ENCODE data around the gene CREG1. TPM values are rescaled to one million over a fixed set of nuclear protein-coding genes. Genes with fewer than 3 reads are reported as not detected.

The CREG1 gene
- total and polyA plus RNA-seq, 4 donors = 86.8 to 123 (median 95.8) TPM

DNA sequence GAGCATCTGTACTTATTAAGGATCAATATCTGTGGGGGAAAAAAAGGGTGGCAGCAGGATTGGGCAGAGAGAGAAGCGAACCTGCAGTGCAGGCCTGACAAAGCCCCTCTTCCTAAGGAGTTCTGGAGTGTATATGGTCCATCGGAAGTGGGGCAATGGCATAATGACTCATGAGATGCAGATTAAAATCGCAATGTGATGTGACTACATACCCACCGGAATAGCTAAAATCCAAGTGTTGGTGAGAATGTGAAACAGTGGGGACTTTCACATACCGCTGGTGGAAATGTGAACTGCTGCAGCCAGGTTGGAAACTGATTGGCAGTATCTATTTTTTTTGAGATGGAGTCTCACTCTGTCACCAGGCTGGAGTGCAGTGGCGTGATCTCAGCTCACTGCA is 8.2 kb upstream of the CREG1 start:
- no peaks in the 10 kb centered on the region for H3K36me3 ChIP-seq (ENCODE audit: control insufficient read depth in 4 of 4, insufficient read depth in 3 of 4, low read depth in 1 of 4, low read length in 3 of 4)
- H3K27me3 ChIP-seq (ENCODE audit: control insufficient read depth in 4 of 4, insufficient read depth in 4 of 4, low read length in 3 of 4) = no peaks in the 10 kb centered on the region
- DNase-seq (ENCODE audit: low spot score) = no peak
- no peak overlapping the region for H3K27ac ChIP-seq (ENCODE audit: low read depth in 1 of 2, low read length in 2 of 2)
- no peaks in the 10 kb centered on the region for H3K4me1 ChIP-seq (ENCODE audit: control insufficient read depth in 4 of 4, insufficient read depth in 4 of 4, low read length in 3 of 4)
- no peak overlapping the region for H3K9ac ChIP-seq (ENCODE audit: low read depth in 1 of 2, low read length in 2 of 2)
- WGBS = 91% methylated on average over 6 of the region's 6 CpGs
- H3K4me3 ChIP-seq (ENCODE audit: low read depth in 1 of 3, low read length in 3 of 3) = no peak overlapping the region
- TF ChIP-seq, protein P1, sequence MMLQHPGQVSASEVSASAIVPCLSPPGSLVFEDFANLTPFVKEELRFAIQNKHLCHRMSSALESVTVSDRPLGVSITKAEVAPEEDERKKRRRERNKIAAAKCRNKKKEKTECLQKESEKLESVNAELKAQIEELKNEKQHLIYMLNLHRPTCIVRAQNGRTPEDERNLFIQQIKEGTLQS (IDR thresholded peaks at IDR 0.05) = no peak
- TF ChIP-seq GABPA (IDR thresholded peaks at IDR 0.05 in 1 of 2, conservative IDR thresholded peaks at IDR 0.05 in 1 of 2) (no peak), JUND (IDR thresholded peaks at IDR 0.05) (no peak), NR2F2 (IDR thresholded peaks at IDR 0.05) (no peak), SP1 (IDR thresholded peaks at IDR 0.05) (no peak), FOXA1 (IDR thresholded peaks at IDR 0.05) (no peak), EGR1 (IDR thresholded peaks at IDR 0.05; ENCODE audit: low read depth in 2 of 2) (no peak), HNF4G (IDR thresholded peaks at IDR 0.05) (no peak), HNF4A (conservative IDR thresholded peaks at IDR 0.05) (no peak), YY1 (IDR thresholded peaks at IDR 0.05) (no peak)
- TF ChIP-seq, protein P2, sequence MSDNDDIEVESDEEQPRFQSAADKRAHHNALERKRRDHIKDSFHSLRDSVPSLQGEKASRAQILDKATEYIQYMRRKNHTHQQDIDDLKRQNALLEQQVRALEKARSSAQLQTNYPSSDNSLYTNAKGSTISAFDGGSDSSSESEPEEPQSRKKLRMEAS (IDR thresholded peaks at IDR 0.05) = no peak
- TF ChIP-seq, protein P3, sequence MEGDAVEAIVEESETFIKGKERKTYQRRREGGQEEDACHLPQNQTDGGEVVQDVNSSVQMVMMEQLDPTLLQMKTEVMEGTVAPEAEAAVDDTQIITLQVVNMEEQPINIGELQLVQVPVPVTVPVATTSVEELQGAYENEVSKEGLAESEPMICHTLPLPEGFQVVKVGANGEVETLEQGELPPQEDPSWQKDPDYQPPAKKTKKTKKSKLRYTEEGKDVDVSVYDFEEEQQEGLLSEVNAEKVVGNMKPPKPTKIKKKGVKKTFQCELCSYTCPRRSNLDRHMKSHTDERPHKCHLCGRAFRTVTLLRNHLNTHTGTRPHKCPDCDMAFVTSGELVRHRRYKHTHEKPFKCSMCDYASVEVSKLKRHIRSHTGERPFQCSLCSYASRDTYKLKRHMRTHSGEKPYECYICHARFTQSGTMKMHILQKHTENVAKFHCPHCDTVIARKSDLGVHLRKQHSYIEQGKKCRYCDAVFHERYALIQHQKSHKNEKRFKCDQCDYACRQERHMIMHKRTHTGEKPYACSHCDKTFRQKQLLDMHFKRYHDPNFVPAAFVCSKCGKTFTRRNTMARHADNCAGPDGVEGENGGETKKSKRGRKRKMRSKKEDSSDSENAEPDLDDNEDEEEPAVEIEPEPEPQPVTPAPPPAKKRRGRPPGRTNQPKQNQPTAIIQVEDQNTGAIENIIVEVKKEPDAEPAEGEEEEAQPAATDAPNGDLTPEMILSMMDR (IDR thresholded peaks at IDR 0.05; ENCODE audit: low read depth, low read length, missing input control) = no peak
- TF ChIP-seq, protein P4, sequence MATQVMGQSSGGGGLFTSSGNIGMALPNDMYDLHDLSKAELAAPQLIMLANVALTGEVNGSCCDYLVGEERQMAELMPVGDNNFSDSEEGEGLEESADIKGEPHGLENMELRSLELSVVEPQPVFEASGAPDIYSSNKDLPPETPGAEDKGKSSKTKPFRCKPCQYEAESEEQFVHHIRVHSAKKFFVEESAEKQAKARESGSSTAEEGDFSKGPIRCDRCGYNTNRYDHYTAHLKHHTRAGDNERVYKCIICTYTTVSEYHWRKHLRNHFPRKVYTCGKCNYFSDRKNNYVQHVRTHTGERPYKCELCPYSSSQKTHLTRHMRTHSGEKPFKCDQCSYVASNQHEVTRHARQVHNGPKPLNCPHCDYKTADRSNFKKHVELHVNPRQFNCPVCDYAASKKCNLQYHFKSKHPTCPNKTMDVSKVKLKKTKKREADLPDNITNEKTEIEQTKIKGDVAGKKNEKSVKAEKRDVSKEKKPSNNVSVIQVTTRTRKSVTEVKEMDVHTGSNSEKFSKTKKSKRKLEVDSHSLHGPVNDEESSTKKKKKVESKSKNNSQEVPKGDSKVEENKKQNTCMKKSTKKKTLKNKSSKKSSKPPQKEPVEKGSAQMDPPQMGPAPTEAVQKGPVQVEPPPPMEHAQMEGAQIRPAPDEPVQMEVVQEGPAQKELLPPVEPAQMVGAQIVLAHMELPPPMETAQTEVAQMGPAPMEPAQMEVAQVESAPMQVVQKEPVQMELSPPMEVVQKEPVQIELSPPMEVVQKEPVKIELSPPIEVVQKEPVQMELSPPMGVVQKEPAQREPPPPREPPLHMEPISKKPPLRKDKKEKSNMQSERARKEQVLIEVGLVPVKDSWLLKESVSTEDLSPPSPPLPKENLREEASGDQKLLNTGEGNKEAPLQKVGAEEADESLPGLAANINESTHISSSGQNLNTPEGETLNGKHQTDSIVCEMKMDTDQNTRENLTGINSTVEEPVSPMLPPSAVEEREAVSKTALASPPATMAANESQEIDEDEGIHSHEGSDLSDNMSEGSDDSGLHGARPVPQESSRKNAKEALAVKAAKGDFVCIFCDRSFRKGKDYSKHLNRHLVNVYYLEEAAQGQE (IDR thresholded peaks at IDR 0.05) = no peak
- TF ChIP-seq, protein P5, sequence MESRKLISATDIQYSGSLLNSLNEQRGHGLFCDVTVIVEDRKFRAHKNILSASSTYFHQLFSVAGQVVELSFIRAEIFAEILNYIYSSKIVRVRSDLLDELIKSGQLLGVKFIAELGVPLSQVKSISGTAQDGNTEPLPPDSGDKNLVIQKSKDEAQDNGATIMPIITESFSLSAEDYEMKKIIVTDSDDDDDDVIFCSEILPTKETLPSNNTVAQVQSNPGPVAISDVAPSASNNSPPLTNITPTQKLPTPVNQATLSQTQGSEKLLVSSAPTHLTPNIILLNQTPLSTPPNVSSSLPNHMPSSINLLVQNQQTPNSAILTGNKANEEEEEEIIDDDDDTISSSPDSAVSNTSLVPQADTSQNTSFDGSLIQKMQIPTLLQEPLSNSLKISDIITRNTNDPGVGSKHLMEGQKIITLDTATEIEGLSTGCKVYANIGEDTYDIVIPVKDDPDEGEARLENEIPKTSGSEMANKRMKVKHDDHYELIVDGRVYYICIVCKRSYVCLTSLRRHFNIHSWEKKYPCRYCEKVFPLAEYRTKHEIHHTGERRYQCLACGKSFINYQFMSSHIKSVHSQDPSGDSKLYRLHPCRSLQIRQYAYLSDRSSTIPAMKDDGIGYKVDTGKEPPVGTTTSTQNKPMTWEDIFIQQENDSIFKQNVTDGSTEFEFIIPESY (IDR thresholded peaks at IDR 0.05) = no peak
- no peaks in the 10 kb centered on the region for H3K9me3 ChIP-seq (ENCODE audit: control insufficient read depth in 4 of 4, low read length in 3 of 4)

DNA sequence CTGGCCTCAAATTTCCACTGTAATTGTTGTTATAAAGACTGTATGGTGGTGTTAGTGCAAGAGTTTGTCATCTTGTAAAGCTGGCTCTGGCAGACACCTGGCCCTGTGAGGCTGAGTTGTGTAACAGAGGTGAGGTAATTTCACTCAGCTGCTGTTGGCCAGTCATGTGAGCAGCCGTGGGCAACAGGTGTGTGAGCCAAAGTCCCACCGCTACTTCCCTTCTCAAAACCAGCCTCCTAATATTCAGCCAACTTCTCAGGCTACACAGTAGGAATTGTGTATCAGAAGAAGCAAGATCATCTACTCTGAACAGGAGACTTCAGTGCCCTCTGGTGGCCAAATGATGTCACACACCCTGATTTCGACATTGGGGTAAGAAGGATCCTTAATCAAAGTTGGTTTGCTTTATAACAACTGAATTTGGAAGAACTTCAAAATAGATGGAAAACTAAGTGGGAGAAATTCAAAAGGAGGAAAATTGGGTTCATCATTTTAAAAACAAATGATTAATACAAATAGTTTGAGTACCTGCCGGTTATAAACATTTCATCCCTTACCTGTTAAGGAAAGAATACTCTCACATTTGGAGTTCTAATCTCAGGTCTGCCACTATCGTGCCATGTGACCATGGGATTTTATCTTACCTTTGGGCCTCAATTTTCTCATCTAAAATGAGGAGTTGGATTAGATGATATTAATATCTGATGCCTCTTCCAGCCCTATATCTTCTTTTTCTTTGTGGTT is 2.6 kb upstream of the CREG1 start:
- no peaks in the 10 kb centered on the region for H3K27me3 ChIP-seq (ENCODE audit: control insufficient read depth in 4 of 4, insufficient read depth in 4 of 4, low read length in 3 of 4)
- no peak overlapping the region for H3K4me3 ChIP-seq (ENCODE audit: low read depth in 1 of 3, low read length in 3 of 3)
- WGBS = 3% methylated on average over 5 of the region's 5 CpGs
- H3K9ac ChIP-seq (ENCODE audit: low read depth in 1 of 2, low read length in 2 of 2) = no peak overlapping the region
- H3K9me3 ChIP-seq (ENCODE audit: control insufficient read depth in 4 of 4, low read length in 3 of 4) = no peaks in the 10 kb centered on the region
- H3K4me1 ChIP-seq (ENCODE audit: control insufficient read depth in 4 of 4, insufficient read depth in 4 of 4, low read length in 3 of 4) = peaks cover 8 to 19% (median 16%) of the 10 kb centered on the region in 4 donors
- H3K36me3 ChIP-seq (ENCODE audit: control insufficient read depth in 4 of 4, insufficient read depth in 3 of 4, low read depth in 1 of 4, low read length in 3 of 4) = no peaks in the 10 kb centered on the region
- DNase-seq (ENCODE audit: low spot score) = peak; percentile 76
- peak overlapping the region; percentile 11 to 87 for H3K27ac ChIP-seq (ENCODE audit: low read depth in 1 of 2, low read length in 2 of 2)
- TF ChIP-seq RAD21 (IDR thresholded peaks at IDR 0.05) = peak; percentile 83 to 87
- peak; percentile 37 for TF ChIP-seq SP1 (IDR thresholded peaks at IDR 0.05)
- TF ChIP-seq TAF1 (conservative IDR thresholded peaks at IDR 0.05) = no peak
- peak in 1 of 2 donors; percentile 34 for TF ChIP-seq GABPA (IDR thresholded peaks at IDR 0.05 in 1 of 2, conservative IDR thresholded peaks at IDR 0.05 in 1 of 2)
- peak; percentile 80 to 87 for TF ChIP-seq JUND (IDR thresholded peaks at IDR 0.05)
- TF ChIP-seq, protein P4 (IDR thresholded peaks at IDR 0.05) = no peak
- no peak for TF ChIP-seq HNF4G (IDR thresholded peaks at IDR 0.05)
- peak; percentile 13 for TF ChIP-seq FOXA2 (IDR thresholded peaks at IDR 0.05)
- TF ChIP-seq, protein P1 (IDR thresholded peaks at IDR 0.05) = peak; percentile 73
- TF ChIP-seq, protein P2 (IDR thresholded peaks at IDR 0.05) = peak; percentile 57
- TF ChIP-seq RXRA (IDR thresholded peaks at IDR 0.05) = peak; percentile 13 to 72
- TF ChIP-seq FOXA1 (IDR thresholded peaks at IDR 0.05) = no peak
- no peak for TF ChIP-seq EGR1 (IDR thresholded peaks at IDR 0.05; ENCODE audit: low read depth in 2 of 2)

Measured in liver (tissue), 9 donors.